ENCODE results near the gene YAE1.

- TF ChIP-seq EZH2phosphoT487 (IDR thresholded peaks at IDR 0.05; ENCODE audit: low read depth, severe bottlenecking, unreplicated experiment) (no peak), EZH2 (IDR thresholded peaks at IDR 0.05; ENCODE audit: borderline replicate concordance) (no peak)
Measured at GRCh38 chr7:39525926-39526325, 40.3 kb upstream of the YAE1 start.
